ENCODE results near the gene CREB1.

Gene CREB1

GRCh38 chr2:207504513-207505170, 25.1 kb upstream of the CREB1 start:
- no peak for DNase-seq

GRCh38 chr2:207505171-207505570, 24.6 kb upstream of the CREB1 start:
- no peak for DNase-seq

GRCh38 chr2:207505728-207506127, 24.0 kb upstream of the CREB1 start:
- no peak for DNase-seq

- DNase-seq, result no peak
Observed at GRCh38 chr2:207506426-207506825, 23.3 kb upstream of the CREB1 start.

- no peak for DNase-seq
Observed at GRCh38 chr2:207510148-207510547, 19.6 kb upstream of the CREB1 start.

GRCh38 chr2:207511851-207512250, 17.9 kb upstream of the CREB1 start:
- no peak for DNase-seq

GRCh38 chr2:207512356-207512755, 17.4 kb upstream of the CREB1 start:
- DNase-seq, result no peak

GRCh38 chr2:207513551-207514257, 16.1 kb upstream of the CREB1 start:
- DNase-seq, result no peak

- no peak for DNase-seq
Observed at GRCh38 chr2:207514451-207514850, 15.3 kb upstream of the CREB1 start.

- no peak for DNase-seq
Observed at GRCh38 chr2:207515671-207516070, 14.1 kb upstream of the CREB1 start.

GRCh38 chr2:207516206-207516605, 13.6 kb upstream of the CREB1 start:
- no peak for DNase-seq

- no peak for DNase-seq
Observed at GRCh38 chr2:207523005-207523404, 6.8 kb upstream of the CREB1 start.

GRCh38 chr2:207525296-207525695, 4.5 kb upstream of the CREB1 start:
- no peak for DNase-seq

- no peak for DNase-seq
Observed at GRCh38 chr2:207528980-207529329, 807 bp upstream of the CREB1 start.

- DNase-seq, result peak; percentile 21
Observed at GRCh38 chr2:207530160-207531031, 634 bp downstream of the CREB1 start.

- peak; percentile 9 for DNase-seq
Observed at GRCh38 chr2:207531032-207531952, 1.5 kb downstream of the CREB1 start.

- no peak for DNase-seq
Observed at GRCh38 chr2:207532676-207533075, 2.9 kb downstream of the CREB1 start.

- DNase-seq, result peak; percentile 25
Observed at GRCh38 chr2:207533461-207534008, 3.8 kb downstream of the CREB1 start.

- no peak for DNase-seq
Observed at GRCh38 chr2:207534417-207534816, 4.7 kb downstream of the CREB1 start.

GRCh38 chr2:207539470-207539869, 9.7 kb downstream of the CREB1 start:
- no peak for DNase-seq

- DNase-seq, result no peak
Observed at GRCh38 chr2:207540431-207540830, 10.7 kb downstream of the CREB1 start.

GRCh38 chr2:207541933-207542332, 12.2 kb downstream of the CREB1 start:
- no peak for DNase-seq
